PC-9 (cell line): ENCODE data around the gene HTR2B. TPM values are rescaled to one million over a fixed set of nuclear protein-coding genes. Genes with fewer than 3 reads are reported as not detected.

Source experiments
- BruUV-seq: library from RNA; stranded (reverse); fragments of 400-500 nt; replicated peaks from 2 replicates; lab custom pipeline; 2021; lab: Mats Ljungman, UMichigan
- CTCF ChIA-PET: fragments of 300-600 bp; sonication (Branson Sonifier 250); formaldehyde crosslinking; loops from one replicate; lab custom pipeline; 2022; ENCODE audit warnings: antibody characterized with exemption; lab: Charles Lee
- POLR2A ChIA-PET: fragments of 300-600 bp; sonication (Branson Sonifier 250); formaldehyde crosslinking; loops from one replicate; lab custom pipeline; 2022; ENCODE audit warnings: antibody characterized with exemption; ENCODE audit not compliant: unreplicated experiment; lab: Charles Lee
- DNase-seq, 2 experiments: peaks; one replicate each; pipeline versions ENCODE4 v3.0.0 to v3.0.0-alpha.2; 2015 to 2022; ENCODE audit warnings: mixed read lengths in 1 of 2
- H2AFZ ChIP-seq: fragments of 200-600 bp; sonication (generic); 2 replicates; pipeline ENCODE4 v1.8.1; 2017; ENCODE audit warnings: antibody characterized with exemption
- H3F3A ChIP-seq: fragments of 200-600 bp; sonication (generic); 2 replicates; pipeline ENCODE4 v1.8.1; 2017; ENCODE audit warnings: antibody characterized with exemption, mild to moderate bottlenecking, low read depth; ENCODE audit not compliant: insufficient read depth
- H3K27ac ChIP-seq: fragments of 200-600 bp; sonication (generic); 2 replicates; pipeline ENCODE4 v1.6.1; 2016; ENCODE audit warnings: mixed run types
- H3K27me3 ChIP-seq: fragments of 200-600 bp; sonication (generic); 2 replicates; pipeline ENCODE4 v1.6.1; 2016; ENCODE audit warnings: low read depth, mixed run types; ENCODE audit not compliant: insufficient read depth
- H3K36me3 ChIP-seq: fragments of 200-600 bp; sonication (generic); 2 replicates; pipeline ENCODE4 v1.6.1; 2016; ENCODE audit warnings: low read depth, mixed run types
- H3K4me1 ChIP-seq: fragments of 200-600 bp; sonication (generic); replicated peaks from 2 replicates; pipeline ENCODE4 v1.6.1; 2016; ENCODE audit warnings: mixed run types; ENCODE audit not compliant: insufficient read depth
- H3K4me2 ChIP-seq: fragments of 200-600 bp; sonication (generic); 2 replicates; pipeline ENCODE4 v1.6.1; 2017; ENCODE audit warnings: mixed run types
- H3K4me3 ChIP-seq: fragments of 200-600 bp; sonication (generic); 2 replicates; pipeline ENCODE4 v1.6.1; 2016; ENCODE audit warnings: mixed run types
- H3K79me2 ChIP-seq: fragments of 200-600 bp; sonication (generic); 2 replicates; pipeline ENCODE4 v1.6.1; 2017; ENCODE audit warnings: low read depth, mixed run types
- H3K9me2 ChIP-seq: fragments of 200-600 bp; sonication (generic); 2 replicates; pipeline ENCODE4 v1.8.1; 2017; ENCODE audit warnings: mild to moderate bottlenecking; ENCODE audit not compliant: insufficient read depth
- H3K9me3 ChIP-seq: fragments of 200-600 bp; sonication (generic); 2 replicates; pipeline ENCODE4 v1.8.1; 2016; ENCODE audit warnings: low read depth; ENCODE audit not compliant: insufficient read depth
- H4K20me1 ChIP-seq: fragments of 200-600 bp; sonication (generic); 2 replicates; pipeline ENCODE4 v1.8.1; 2017; ENCODE audit not compliant: insufficient read depth
- CTCF ChIP-seq: fragments of 200-600 bp; sonication (generic); conservative IDR thresholded peaks from 2 replicates; pipeline ENCODE4 v1.6.1; 2017; ENCODE audit warnings: mixed run types, antibody characterized with exemption, mild to moderate bottlenecking, moderate library complexity
- EZH2 ChIP-seq: fragments of 200-600 bp; sonication (generic); IDR thresholded peaks from 2 replicates; pipeline ENCODE4 v1.8.0; 2017; ENCODE audit warnings: antibody characterized with exemption, low read depth
- intact Hi-C: fragments of 100-400 bp; cut with micrococcal nuclease; formaldehyde crosslinking; loops from one replicate; pipeline ENCODE4 v1.10.0; 2022; ENCODE audit not compliant: unreplicated experiment
- total RNA-seq: library from RNA; stranded (reverse); gene quantifications from 2 replicates; pipeline ENCODE4 v1.2.3, GENCODE V29; 2021

HTR2B gene
- total RNA-seq, 1 experiment from 2014 or later, result not detected

DNA sequence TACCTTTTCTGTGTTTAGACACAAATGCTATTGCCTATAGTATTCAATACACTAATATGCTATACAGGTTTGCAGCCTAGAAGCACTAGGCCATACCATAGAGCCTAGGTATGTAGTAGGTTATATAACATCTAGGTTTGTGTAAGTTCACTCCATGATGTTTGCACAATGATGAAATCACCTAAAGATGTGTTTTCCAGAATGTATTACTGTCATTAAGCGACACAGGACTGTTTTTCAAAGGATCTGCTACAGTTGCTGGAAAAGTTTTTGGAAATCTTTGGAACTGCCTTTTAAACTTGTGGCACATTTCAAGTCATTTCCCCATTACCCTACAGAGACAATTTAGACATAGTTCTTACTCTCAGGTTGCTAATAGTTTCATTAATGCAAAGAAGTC lies 58.9 kb downstream of the HTR2B start:
- DNase-seq, result no peak
- no peak overlapping the region for H3K27ac ChIP-seq
- no peaks in the 10 kb centered on the region for H3K27me3 ChIP-seq
- H3K4me1 ChIP-seq, result peaks cover 29% of the 10 kb centered on the region
- H2AFZ ChIP-seq, result no peak overlapping the region
- H3K36me3 ChIP-seq, result peaks cover 82% of the 10 kb centered on the region
- H3K4me3 ChIP-seq, result no peak overlapping the region
- peaks cover 51% of the 10 kb centered on the region for H3K79me2 ChIP-seq
- ChIA-PET CTCF (no interaction called here), POLR2A (no interaction called here)
- H3K4me2 ChIP-seq, result no peak overlapping the region
- peaks cover 24% of the 10 kb centered on the region for H4K20me1 ChIP-seq
- intact Hi-C loops, result no loop called here
- peaks cover 42% of the 10 kb centered on the region for H3F3A ChIP-seq
- H3K9me2 ChIP-seq, result no peaks in the 10 kb centered on the region
- H3K9me3 ChIP-seq, result no peaks in the 10 kb centered on the region
- no TSS peak for BruUV-seq
- TF ChIP-seq EZH2, result no peak
- TF ChIP-seq CTCF, result no peak

GRCh38 chr2:231063347-231063746 lies 61.5 kb downstream of the HTR2B start:
- Histone ChIP-seq H4K20me1 (peaks cover 43% of the 10 kb centered on the region), H2AFZ (no peak overlapping the region), H3K27ac (no peak overlapping the region), H3K79me2 (peaks cover 65% of the 10 kb centered on the region), H3K4me1 (peaks cover 38% of the 10 kb centered on the region), H3K9me3 (no peaks in the 10 kb centered on the region), H3K36me3 (peaks cover 70% of the 10 kb centered on the region), H3K4me3 (no peak overlapping the region), H3K27me3 (no peaks in the 10 kb centered on the region), H3F3A (peaks cover 40% of the 10 kb centered on the region), H3K9me2 (no peaks in the 10 kb centered on the region), H3K4me2 (no peak overlapping the region)
- DNase-seq, result no peak
- BruUV-seq, result no TSS peak
- intact Hi-C loops, result no loop called here
- ChIA-PET POLR2A (interaction anchor here (0.7 kb wide), 1 partner anchor 1298 kb away, joined by 4 read pairs; no protein-coding TSS in a partner anchor), CTCF (no interaction called here)
- TF ChIP-seq CTCF, result no peak
- no peak for TF ChIP-seq EZH2

GRCh38 chr2:231062776-231063175 lies 62.1 kb downstream of the HTR2B start:
- H3K79me2 ChIP-seq, result peaks cover 70% of the 10 kb centered on the region
- intact Hi-C loops, result no loop called here
- no peak overlapping the region for H3K4me3 ChIP-seq
- TF ChIP-seq CTCF, result no peak
- TF ChIP-seq EZH2, result no peak
- peaks cover 34% of the 10 kb centered on the region for H3F3A ChIP-seq
- no peak overlapping the region for H3K27ac ChIP-seq
- no peaks in the 10 kb centered on the region for H3K9me2 ChIP-seq
- no peaks in the 10 kb centered on the region for H3K9me3 ChIP-seq
- H4K20me1 ChIP-seq, result peaks cover 44% of the 10 kb centered on the region
- H3K4me1 ChIP-seq, result peaks cover 37% of the 10 kb centered on the region
- no TSS peak for BruUV-seq
- POLR2A ChIA-PET, result no interaction called here
- DNase-seq, result no peak
- H3K4me2 ChIP-seq, result no peak overlapping the region
- CTCF ChIA-PET, result no interaction called here
- H2AFZ ChIP-seq, result no peak overlapping the region
- no peaks in the 10 kb centered on the region for H3K27me3 ChIP-seq
- peaks cover 65% of the 10 kb centered on the region for H3K36me3 ChIP-seq
